Gastroesophageal sphincter (tissue), 3 donors: ENCODE measurements around the gene MIER1.

Experiments
- CTCF ChIP-seq, 4 experiments: fragments of 200-600 bp in 2 of 4; fragments of 450-650 bp in 2 of 4; sonication (generic) in 1 of 4; IDR thresholded peaks; one replicate each; pipeline ENCODE4 v1.5.1; 2017 to 2019; ENCODE audit warnings: antibody characterized with exemption in 4 of 4, mild to moderate bottlenecking in 2 of 4, moderate library complexity in 2 of 4
- EP300 ChIP-seq: sonication (generic); formaldehyde crosslinking; IDR thresholded peaks from one replicate; pipeline ENCODE4 v1.6.1; 2017; ENCODE audit warnings: antibody characterized with exemption, mild to moderate bottlenecking
- POLR2A ChIP-seq, 2 donors: fragments of 450-650 bp; IDR thresholded peaks; one replicate each; pipeline ENCODE4 v1.6.1; 2017; ENCODE audit warnings: antibody characterized with exemption in 2 of 2, mild to moderate bottlenecking in 2 of 2, moderate library complexity in 1 of 2
- POLR2AphosphoS5 ChIP-seq: sonication (generic); formaldehyde crosslinking; IDR thresholded peaks from one replicate; pipeline ENCODE4 v1.6.1; 2017; ENCODE audit warnings: antibody characterized with exemption

- TF ChIP-seq POLR2AphosphoS5 (no peak), CTCF (IDR thresholded peaks at IDR 0.05) (no peak), EP300 (no peak), POLR2A (IDR thresholded peaks at IDR 0.05) (no peak)
Observed at GRCh38 chr1:67018574-67018973, 93.8 kb downstream of the MIER1 start.
